WTC11 (cell line): ENCODE measurements around the gene GIMAP8. TPM values are rescaled to one million over a fixed set of nuclear protein-coding genes. Genes with fewer than 3 reads are reported as not detected.

Experiments used
- ATAC-seq: fragments of 200-7000 bp; cut with Tn5 transposase; 2 replicates; pipeline ENCODE4 v1.10.0; 2021; ENCODE audit warnings: mild to moderate bottlenecking, moderate library complexity
- CTCF ChIA-PET: fragments of 300-600 bp; sonication (Branson Sonifier 250); formaldehyde crosslinking; loops from one replicate; lab custom pipeline; 2021; ENCODE audit warnings: antibody characterized with exemption; lab: Charles Lee
- POLR2A ChIA-PET: fragments of 350-600 bp; sonication (Branson Sonifier 250); formaldehyde crosslinking; loops from one replicate; lab custom pipeline; 2021; ENCODE audit warnings: antibody characterized with exemption; lab: Charles Lee
- DNase-seq: peaks from one replicate; pipeline ENCODE4 v3.0.0; 2021; ENCODE audit warnings: low spot score
- H3K27ac Mint-ChIP-seq: 2 replicates; pipeline ENCODE4 v1.8.0; 2021; ENCODE audit warnings: mixed read lengths
- H3K27me3 Mint-ChIP-seq: 2 replicates; pipeline ENCODE4 v1.8.0; 2021; ENCODE audit warnings: low read depth, mild to moderate bottlenecking, moderate library complexity, mixed read lengths
- H3K36me3 Mint-ChIP-seq: 2 replicates; pipeline ENCODE4 v1.8.0; 2021; ENCODE audit warnings: mixed read lengths
- H3K4me1 Mint-ChIP-seq: 2 replicates; pipeline ENCODE4 v1.8.0; 2022; ENCODE audit warnings: mixed read lengths
- H3K4me3 Mint-ChIP-seq: 2 replicates; pipeline ENCODE4 v1.8.0; 2021; ENCODE audit warnings: mild to moderate bottlenecking, moderate library complexity, mixed read lengths
- H3K9me3 Mint-ChIP-seq: 2 replicates; pipeline ENCODE4 v1.8.0; 2021; ENCODE audit warnings: mixed read lengths
- ARID4B ChIP-seq: sonication (generic); formaldehyde crosslinking; IDR thresholded peaks from 2 replicates; pipeline ENCODE4 v1.8.0; 2023; ENCODE audit warnings: missing genetic modification reagents, mild to moderate bottlenecking, borderline replicate concordance
- ATF1 ChIP-seq: sonication (generic); formaldehyde crosslinking; IDR thresholded peaks from 2 replicates; pipeline ENCODE4 v1.8.1; 2023; ENCODE audit warnings: mild to moderate bottlenecking, moderate library complexity, missing genetic modification reagents
- E2F4 ChIP-seq: sonication (generic); formaldehyde crosslinking; IDR thresholded peaks from 2 replicates; pipeline ENCODE4 v1.8.1; 2022; ENCODE audit warnings: low read depth, mild to moderate bottlenecking, moderate library complexity, missing genetic modification reagents, borderline replicate concordance
- EMX1 ChIP-seq: fragments of 250-450 bp; sonication (Bioruptor Pico); IDR thresholded peaks from 2 replicates; pipeline ENCODE4 v1.8.0; 2021; ENCODE audit warnings: mild to moderate bottlenecking
- FOXK1 ChIP-seq: sonication (generic); formaldehyde crosslinking; IDR thresholded peaks from 2 replicates; pipeline ENCODE4 v1.8.0; 2022; ENCODE audit warnings: mild to moderate bottlenecking, moderate library complexity, missing genetic modification reagents
- GABPB1 ChIP-seq: sonication (generic); formaldehyde crosslinking; IDR thresholded peaks from 2 replicates; pipeline ENCODE4 v1.8.1; 2023; ENCODE audit warnings: mild to moderate bottlenecking, missing genetic modification reagents
- JAZF1 ChIP-seq: fragments of 250-450 bp; sonication (Bioruptor Pico); IDR thresholded peaks from 2 replicates; pipeline ENCODE4 v1.9.0; 2021; ENCODE audit warnings: moderate library complexity, mild to moderate bottlenecking, inconsistent platforms
- JUN ChIP-seq: sonication (generic); formaldehyde crosslinking; IDR thresholded peaks from 2 replicates; pipeline ENCODE4 v1.8.0; 2023; ENCODE audit warnings: mild to moderate bottlenecking, missing genetic modification reagents
- MLX ChIP-seq: sonication (generic); formaldehyde crosslinking; IDR thresholded peaks from 2 replicates; pipeline ENCODE4 v1.8.1; 2023; ENCODE audit warnings: mild to moderate bottlenecking, missing genetic modification reagents, moderate library complexity
- MXD4 ChIP-seq: fragments of 250-450 bp; sonication (Bioruptor Pico); IDR thresholded peaks from 2 replicates; pipeline ENCODE4 v1.8.0; 2021; ENCODE audit warnings: mild to moderate bottlenecking, moderate library complexity, borderline replicate concordance
- MYBL2 ChIP-seq: sonication (generic); formaldehyde crosslinking; IDR thresholded peaks from 2 replicates; pipeline ENCODE4 v1.8.1; 2023; ENCODE audit warnings: mild to moderate bottlenecking, moderate library complexity, missing genetic modification reagents
- NFATC4 ChIP-seq: fragments of 250-450 bp; sonication (Bioruptor Pico); IDR thresholded peaks from 2 replicates; pipeline ENCODE4 v1.9.0; 2021; ENCODE audit warnings: mild to moderate bottlenecking
- OVOL2 ChIP-seq: fragments of 250-450 bp; sonication (Bioruptor Pico); IDR thresholded peaks from 2 replicates; pipeline ENCODE4 v1.9.0; 2021; ENCODE audit warnings: mild to moderate bottlenecking, borderline replicate concordance
- PRRX2 ChIP-seq: fragments of 250-450 bp; sonication (Bioruptor Pico); IDR thresholded peaks from 2 replicates; pipeline ENCODE4 v1.8.0; 2021; ENCODE audit warnings: mild to moderate bottlenecking
- SOX15 ChIP-seq: fragments of 250-450 bp; sonication (Bioruptor Pico); IDR thresholded peaks from 2 replicates; pipeline ENCODE4 v1.9.0; 2021; ENCODE audit warnings: mild to moderate bottlenecking
- STAT6 ChIP-seq: sonication (generic); formaldehyde crosslinking; conservative IDR thresholded peaks from 2 replicates; pipeline ENCODE4 v1.8.1; 2023; ENCODE audit warnings: mild to moderate bottlenecking, low read depth, missing genetic modification reagents, moderate library complexity
- TP53 ChIP-seq: sonication (generic); formaldehyde crosslinking; IDR thresholded peaks from 2 replicates; pipeline ENCODE4 v1.8.1; 2023; ENCODE audit warnings: mild to moderate bottlenecking, missing genetic modification reagents
- USF1 ChIP-seq: sonication (generic); formaldehyde crosslinking; IDR thresholded peaks from 2 replicates; pipeline ENCODE4 v1.8.0; 2022; ENCODE audit warnings: mild to moderate bottlenecking, missing genetic modification reagents
- total RNA-seq: library from RNA; stranded (reverse); gene quantifications from 3 replicates; pipeline ENCODE4 v1.2.3, GENCODE V29; 2021
- TF ChIP-seq, protein P1 (sequence below): sonication (generic); formaldehyde crosslinking; IDR thresholded peaks from 2 replicates; pipeline ENCODE4 v1.8.0; 2022; ENCODE audit warnings: mild to moderate bottlenecking, missing genetic modification reagents
- TF ChIP-seq, protein P2 (sequence below): fragments of 250-450 bp; sonication (Bioruptor Pico); IDR thresholded peaks from 2 replicates; pipeline ENCODE4 v2.1.2; 2022; ENCODE audit warnings: mild to moderate bottlenecking, moderate library complexity

GIMAP8 gene
- total RNA-seq, 1 experiment from 2014 or later, result 0.09 TPM

DNA sequence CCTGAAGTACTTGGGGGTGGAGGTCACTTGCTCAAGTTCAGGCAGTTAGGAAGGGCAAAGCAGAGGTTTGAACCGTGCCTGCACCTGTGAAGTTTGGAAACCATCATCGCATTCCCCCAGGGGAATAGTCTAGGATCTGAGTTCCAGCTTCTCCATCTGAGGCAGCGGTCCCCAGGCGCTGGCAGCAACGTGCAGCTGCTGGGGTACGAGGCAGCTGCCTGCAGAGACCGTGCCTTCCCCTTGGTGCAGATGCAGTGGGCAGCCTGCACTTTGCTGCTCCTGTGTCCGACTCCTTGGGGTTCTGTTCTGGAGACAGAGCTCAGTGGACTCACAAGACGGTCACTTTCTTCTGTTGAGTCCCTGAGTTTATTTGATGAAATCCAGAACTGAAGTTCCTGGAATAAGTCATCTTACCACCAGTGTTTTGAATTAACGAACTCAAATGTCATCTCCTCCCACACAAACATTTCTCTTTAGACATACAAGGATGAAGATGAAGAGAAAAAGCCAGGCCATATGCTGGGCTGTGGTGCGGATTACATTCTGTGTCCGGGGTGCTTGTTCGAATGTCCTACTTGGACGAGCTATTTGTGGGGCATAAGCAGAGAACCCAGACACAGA is 19.9 kb upstream of the GIMAP8 start:
- H3K27me3 Mint-ChIP-seq, result peaks cover 15% of the 10 kb centered on the region
- no peak for TF ChIP-seq FOXK1
- TF ChIP-seq EMX1 (CRISPR knock-in tag), result no peak
- TF ChIP-seq NFATC4 (CRISPR knock-in tag), result no peak
- no peak for TF ChIP-seq JAZF1
- TF ChIP-seq OVOL2 (CRISPR knock-in tag), result no peak
- TF ChIP-seq MXD4 (CRISPR knock-in tag), result no peak
- no peak for TF ChIP-seq TP53 (CRISPR knock-in tag)
- TF ChIP-seq, protein P1, sequence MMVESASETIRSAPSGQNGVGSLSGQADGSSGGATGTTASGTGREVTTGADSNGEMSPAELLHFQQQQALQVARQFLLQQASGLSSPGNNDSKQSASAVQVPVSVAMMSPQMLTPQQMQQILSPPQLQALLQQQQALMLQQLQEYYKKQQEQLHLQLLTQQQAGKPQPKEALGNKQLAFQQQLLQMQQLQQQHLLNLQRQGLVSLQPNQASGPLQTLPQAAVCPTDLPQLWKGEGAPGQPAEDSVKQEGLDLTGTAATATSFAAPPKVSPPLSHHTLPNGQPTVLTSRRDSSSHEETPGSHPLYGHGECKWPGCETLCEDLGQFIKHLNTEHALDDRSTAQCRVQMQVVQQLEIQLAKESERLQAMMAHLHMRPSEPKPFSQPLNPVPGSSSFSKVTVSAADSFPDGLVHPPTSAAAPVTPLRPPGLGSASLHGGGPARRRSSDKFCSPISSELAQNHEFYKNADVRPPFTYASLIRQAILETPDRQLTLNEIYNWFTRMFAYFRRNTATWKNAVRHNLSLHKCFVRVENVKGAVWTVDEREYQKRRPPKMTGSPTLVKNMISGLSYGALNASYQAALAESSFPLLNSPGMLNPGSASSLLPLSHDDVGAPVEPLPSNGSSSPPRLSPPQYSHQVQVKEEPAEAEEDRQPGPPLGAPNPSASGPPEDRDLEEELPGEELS (CRISPR knock-in tag), result no peak
- TF ChIP-seq, all 79 proteins: peak for 0
- ATAC-seq (no peak), DNase-seq (no peak)
- no peak overlapping the region for H3K27ac Mint-ChIP-seq
- ChIA-PET CTCF (no interaction called here), POLR2A (interaction anchor here (0.6 kb wide), 1 partner anchor 115 kb away, joined by 3 read pairs; no protein-coding TSS in a partner anchor)
- no peaks in the 10 kb centered on the region; the same call in 1 of the 2 replicates for H3K36me3 Mint-ChIP-seq
- H3K4me3 Mint-ChIP-seq, result no peak overlapping the region
- H3K4me1 Mint-ChIP-seq, result peaks cover 33% of the 10 kb centered on the region
- peaks cover 9% of the 10 kb centered on the region for H3K9me3 Mint-ChIP-seq

DNA sequence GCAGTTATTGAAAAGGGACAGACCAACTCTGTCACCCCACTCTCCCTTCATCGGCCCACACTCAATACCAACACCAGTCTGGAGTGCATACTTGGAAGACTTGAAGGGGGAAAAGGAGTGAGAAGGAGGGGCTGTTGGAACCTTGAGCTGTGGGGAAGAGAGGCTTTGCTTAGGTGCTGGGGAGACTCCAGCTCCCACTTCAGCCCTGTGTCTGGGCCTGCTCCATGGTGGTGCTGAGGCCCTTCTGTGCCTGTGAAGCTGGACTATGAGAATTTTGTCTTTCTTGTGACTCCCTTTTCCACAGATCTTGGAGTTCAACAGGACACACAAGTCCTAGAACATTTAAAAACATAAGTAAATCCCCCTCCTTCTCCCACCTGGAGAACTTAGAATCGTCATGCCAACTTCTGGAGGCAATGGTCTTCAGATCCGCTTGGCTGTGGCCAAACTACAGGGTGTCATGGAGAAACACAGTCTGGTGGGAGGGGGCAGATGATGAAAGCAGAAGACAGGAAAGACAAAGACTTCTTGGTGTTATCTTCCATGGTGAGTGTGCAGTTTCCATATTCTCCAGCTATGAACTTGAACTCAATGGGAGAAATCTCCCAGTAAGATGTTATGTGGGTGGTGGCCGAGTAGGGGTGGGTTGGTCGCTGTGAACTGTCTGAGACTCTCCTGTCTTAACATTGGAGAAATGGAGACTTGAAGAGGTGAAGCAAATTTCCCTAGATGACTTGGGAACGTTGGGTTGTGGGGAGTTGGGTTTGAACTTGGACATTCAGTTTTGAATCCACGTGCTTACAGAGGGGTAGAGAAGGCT is 18.4 kb upstream of the GIMAP8 start:
- Mint-ChIP-seq H3K4me1 (peaks cover 27% of the 10 kb centered on the region), H3K36me3 (no peaks in the 10 kb centered on the region; the same call in 1 of the 2 replicates), H3K27me3 (peaks cover 15% of the 10 kb centered on the region), H3K4me3 (no peak overlapping the region), H3K27ac (no peak overlapping the region), H3K9me3 (peaks cover 9% of the 10 kb centered on the region)
- ATAC-seq (no peak), DNase-seq (no peak)
- ChIA-PET CTCF (interaction anchor here (0.7 kb wide), 1 partner anchor 260 kb away, joined by 4 read pairs; no protein-coding TSS in a partner anchor), POLR2A (no interaction called here)
- TF ChIP-seq MYBL2 (CRISPR knock-in tag) (no peak), STAT6 (CRISPR knock-in tag) (no peak), OVOL2 (CRISPR knock-in tag) (no peak), MLX (no peak), E2F4 (no peak), PRRX2 (CRISPR knock-in tag) (no peak), SOX15 (CRISPR knock-in tag) (no peak), ATF1 (no peak), JUN (no peak), USF1 (CRISPR knock-in tag) (no peak), GABPB1 (CRISPR knock-in tag) (no peak), ARID4B (CRISPR knock-in tag) (no peak), FOXK1 (no peak)
- TF ChIP-seq, protein P2, sequence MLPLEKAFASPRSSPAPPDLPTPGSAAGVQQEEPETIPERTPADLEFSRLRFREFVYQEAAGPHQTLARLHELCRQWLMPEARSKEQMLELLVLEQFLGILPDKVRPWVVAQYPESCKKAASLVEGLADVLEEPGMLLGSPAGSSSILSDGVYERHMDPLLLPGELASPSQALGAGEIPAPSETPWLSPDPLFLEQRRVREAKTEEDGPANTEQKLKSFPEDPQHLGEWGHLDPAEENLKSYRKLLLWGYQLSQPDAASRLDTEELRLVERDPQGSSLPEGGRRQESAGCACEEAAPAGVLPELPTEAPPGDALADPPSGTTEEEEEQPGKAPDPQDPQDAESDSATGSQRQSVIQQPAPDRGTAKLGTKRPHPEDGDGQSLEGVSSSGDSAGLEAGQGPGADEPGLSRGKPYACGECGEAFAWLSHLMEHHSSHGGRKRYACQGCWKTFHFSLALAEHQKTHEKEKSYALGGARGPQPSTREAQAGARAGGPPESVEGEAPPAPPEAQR (CRISPR knock-in tag), result no peak
